Measurements from ENCODE around the gene MKX.

GRCh38 chr10:27680006-27680557, 65.5 kb downstream of the MKX start:
- TF ChIP-seq CTCF (IDR thresholded peaks at IDR 0.05; ENCODE audit: insufficient read depth, low read length) (no peak), POLR2AphosphoS5 (IDR thresholded peaks at IDR 0.05; ENCODE audit: low read depth) (no peak), GABPA (IDR thresholded peaks at IDR 0.05; ENCODE audit: low read depth) (no peak), REST (IDR thresholded peaks at IDR 0.05; ENCODE audit: insufficient replicate concordance, low read depth) (no peak)

Measured in HL-60 (cell line).